IMR-90 (cell line): ENCODE data around the gene CNPY4. TPM values are rescaled to one million over a fixed set of nuclear protein-coding genes. Genes with fewer than 3 reads are reported as not detected.
A peak's percentile ranks its signal among the peaks of the same experiment; 100 is the strongest.

ENCODE experiments used
- ATAC-seq: fragments of 200-7000 bp; cut with Tn5 transposase; 2 replicates; pipeline ENCODE4 v1.9.1; 2020; ENCODE audit warnings: low read depth, mild to moderate bottlenecking, moderate library complexity
- BruUV-seq: library from RNA; stranded (reverse); fragments of 400-500 nt; replicated peaks from 2 replicates; lab custom pipeline; 2021; lab: Mats Ljungman, UMichigan
- CTCF ChIA-PET: fragments of 300-600 bp; formaldehyde crosslinking; extraction: SDS; loops from one replicate; lab custom pipeline; 2021; ENCODE audit warnings: antibody characterized with exemption; lab: Yijun Ruan, JAX
- POLR2A ChIA-PET: fragments of 300-600 bp; sonication (Branson Sonifier 250); formaldehyde crosslinking; loops from one replicate; lab custom pipeline; 2022; ENCODE audit warnings: antibody characterized with exemption; ENCODE audit not compliant: unreplicated experiment; lab: Charles Lee
- DNase-seq: peaks from one replicate; pipeline ENCODE4 v3.0.0; 2013
- H2AFZ ChIP-seq: replicated peaks from 2 replicates; pipeline ENCODE3; 2013; ENCODE audit warnings: low read length, mild to moderate bottlenecking; ENCODE audit not compliant: poor library complexity
- H2AK5ac ChIP-seq: 2 replicates; pipeline ENCODE4 v1.6.1; 2013; ENCODE audit warnings: low read depth, low read length, inconsistent platforms
- H2AK9ac ChIP-seq: replicated peaks from 2 replicates; pipeline ENCODE3; 2013; ENCODE audit warnings: mild to moderate bottlenecking, low read depth, low read length, moderate library complexity; ENCODE audit not compliant: poor library complexity
- H2BK120ac ChIP-seq: 2 replicates; pipeline ENCODE4 v1.6.1; 2013; ENCODE audit warnings: low read depth, low read length, inconsistent platforms
- H2BK15ac ChIP-seq: 3 replicates; pipeline ENCODE4 v1.6.1; 2013; ENCODE audit warnings: low read depth, low read length, inconsistent platforms
- H2BK20ac ChIP-seq: 2 replicates; pipeline ENCODE4 v1.6.1; 2013; ENCODE audit warnings: low read depth, mild to moderate bottlenecking, inconsistent platforms, low read length, moderate library complexity
- H2BK5ac ChIP-seq: 2 replicates; pipeline ENCODE4 v1.6.1; 2013; ENCODE audit warnings: mild to moderate bottlenecking, low read depth, low read length, inconsistent platforms; ENCODE audit not compliant: poor library complexity, severe bottlenecking
- H3K14ac ChIP-seq: replicated peaks from 2 replicates; pipeline ENCODE4 v1.6.1; 2013; ENCODE audit warnings: low read depth, low read length, inconsistent platforms
- H3K18ac ChIP-seq: 2 replicates; pipeline ENCODE4 v1.6.1; 2013; ENCODE audit warnings: low read depth, low read length, control low read depth
- H3K23ac ChIP-seq: 2 replicates; pipeline ENCODE4 v1.6.1; 2013; ENCODE audit warnings: low read depth, low read length, inconsistent platforms
- H3K27ac ChIP-seq: 2 replicates; pipeline ENCODE4 v1.5.1; 2013; ENCODE audit warnings: mild to moderate bottlenecking, control low read depth, low read length; ENCODE audit not compliant: insufficient read depth
- H3K27me3 ChIP-seq: 2 replicates; pipeline ENCODE4 v1.6.1; 2013; ENCODE audit warnings: low read length; ENCODE audit not compliant: control insufficient read depth, insufficient read depth
- H3K36me3 ChIP-seq: 2 replicates; pipeline ENCODE4 v1.6.1; 2013; ENCODE audit warnings: low read length, mixed read lengths; ENCODE audit not compliant: control insufficient read depth, insufficient read depth
- H3K4ac ChIP-seq: 2 replicates; pipeline ENCODE4 v1.6.1; 2013; ENCODE audit warnings: low read depth, low read length, inconsistent platforms
- H3K4me1 ChIP-seq: 2 replicates; pipeline ENCODE4 v1.6.1; 2013; ENCODE audit warnings: low read length, mixed read lengths; ENCODE audit not compliant: control insufficient read depth, insufficient read depth
- H3K4me2 ChIP-seq: 2 replicates; pipeline ENCODE4 v1.6.1; 2013; ENCODE audit warnings: low read depth, mild to moderate bottlenecking, control low read depth, low read length, moderate library complexity
- H3K4me3 ChIP-seq: 2 replicates; pipeline ENCODE4 v1.5.1; 2013; ENCODE audit warnings: low read depth, mild to moderate bottlenecking, control low read depth, low read length, moderate library complexity; ENCODE audit not compliant: insufficient read depth
- H3K56ac ChIP-seq: 2 replicates; pipeline ENCODE4 v1.6.1; 2013; ENCODE audit warnings: low read length, inconsistent platforms; ENCODE audit not compliant: insufficient read depth; ENCODE audit errors: extremely low read depth
- H3K79me1 ChIP-seq, 2 experiments: 2 replicates each; pipeline ENCODE4 v1.6.1; 2013; ENCODE audit warnings: low read length in 2 of 2, inconsistent platforms in 1 of 2, low read depth in 1 of 2
- H3K9ac ChIP-seq: 2 replicates; pipeline ENCODE4 v1.6.1; 2013; ENCODE audit warnings: low read depth, low read length, control low read depth
- H3K9me1 ChIP-seq: 2 replicates; pipeline ENCODE4 v1.6.1; 2013; ENCODE audit warnings: low read length, inconsistent platforms; ENCODE audit not compliant: insufficient read depth
- H3K9me3 ChIP-seq: 2 replicates; pipeline ENCODE4 v1.6.1; 2013; ENCODE audit warnings: low read length; ENCODE audit not compliant: control insufficient read depth, insufficient read depth
- H4K20me1 ChIP-seq: 2 replicates; pipeline ENCODE4 v1.6.1; 2013; ENCODE audit warnings: low read length, inconsistent platforms; ENCODE audit not compliant: insufficient read depth
- H4K5ac ChIP-seq: 2 replicates; pipeline ENCODE4 v1.6.1; 2013; ENCODE audit warnings: mild to moderate bottlenecking, low read depth, low read length, control low read depth
- H4K8ac ChIP-seq, 2 experiments: 2 replicates each; pipeline ENCODE4 v1.6.1; 2013; ENCODE audit warnings: low read depth in 2 of 2, low read length in 2 of 2, control low read depth in 1 of 2, inconsistent platforms in 1 of 2
- H4K91ac ChIP-seq: 2 replicates; pipeline ENCODE4 v1.6.1; 2013; ENCODE audit warnings: low read depth, low read length, inconsistent platforms; ENCODE audit not compliant: insufficient read depth
- FOS ChIP-seq: fragments of 150-350 bp; IDR thresholded peaks from 2 replicates; pipeline ENCODE4 v1.6.1; 2016; ENCODE audit warnings: low read depth, low read length
- MXI1 ChIP-seq: IDR thresholded peaks from 2 replicates; pipeline ENCODE4 v1.6.1; 2012; ENCODE audit warnings: low read depth, mild to moderate bottlenecking, low read length, moderate library complexity, borderline replicate concordance
- WGBS, 2 experiments: methylation state at CpG; one replicate each; pipeline versions ENCODE4 v1.1.5 to v1.1.7; 2013; ENCODE audit warnings: missing lambda C conversion rate in 2 of 2; ENCODE audit not compliant: insufficient read length in 1 of 2; ENCODE audit errors: extremely low coverage in 2 of 2; 5-methylcytosine and 5-hydroxymethylcytosine counted together
- dilution Hi-C: fragments of 300-500 bp; cut with HindIII; formaldehyde crosslinking; loops from one replicate; pipeline ENCODE4 v1.14.3; 2018; ENCODE audit warnings: low sequenced_read_pairs; ENCODE audit not compliant: unreplicated experiment
- in situ Hi-C: fragments of 300-500 bp; cut with MboI; formaldehyde crosslinking; loops from 3 replicates; pipeline ENCODE4 v1.14.3; 2019; ENCODE audit warnings: low sequenced_read_pairs, inconsistent platforms, mixed read lengths
- intact Hi-C: fragments of 100-400 bp; cut with micrococcal nuclease; formaldehyde crosslinking; loops from 2 replicates; pipeline ENCODE4 v1.10.0; 2022
- polyA plus RNA-seq, 3 experiments: library from polyadenylated mRNA; depleted of rRNA; stranded (reverse); fragments of >200 nt; gene quantifications; 2 replicates each; pipeline ENCODE4 v1.2.3, GENCODE V29; 2012; ENCODE audit warnings: low replicate concordance in 1 of 3
- total RNA-seq: library from RNA; depleted of rRNA; stranded (reverse); fragments of >200 nt; gene quantifications from 2 replicates; pipeline ENCODE4 v1.2.3, GENCODE V29; 2012
- TF ChIP-seq, protein P1 (sequence below): conservative IDR thresholded peaks from 2 replicates; pipeline ENCODE4 v1.5.1; 2012; ENCODE audit warnings: mild to moderate bottlenecking, low read depth, low read length, improper control_type of control experiment

The CNPY4 gene
- total and polyA plus RNA-seq, 2 of the 4 experiments (the other 2 are of a cell fraction) = 13.3 to 21.9 TPM

GRCh38 chr7:100109521-100110163 lies 9.8 kb upstream of the CNPY4 start:
- H4K5ac ChIP-seq = no peak overlapping the region
- H3K9me3 ChIP-seq = no peaks in the 10 kb centered on the region
- in situ Hi-C loops (no loop called here), dilution Hi-C loops (no loop called here), intact Hi-C loops (no loop called here)
- no peak overlapping the region for H2AK5ac ChIP-seq
- ChIA-PET CTCF (no interaction called here), POLR2A (no interaction called here)
- 20% methylated on average over 1 of the region's 12 CpGs; no CpG with 5 or more reads in 1 of the 2 experiments for WGBS, 2 experiments
- TF ChIP-seq, protein P1, sequence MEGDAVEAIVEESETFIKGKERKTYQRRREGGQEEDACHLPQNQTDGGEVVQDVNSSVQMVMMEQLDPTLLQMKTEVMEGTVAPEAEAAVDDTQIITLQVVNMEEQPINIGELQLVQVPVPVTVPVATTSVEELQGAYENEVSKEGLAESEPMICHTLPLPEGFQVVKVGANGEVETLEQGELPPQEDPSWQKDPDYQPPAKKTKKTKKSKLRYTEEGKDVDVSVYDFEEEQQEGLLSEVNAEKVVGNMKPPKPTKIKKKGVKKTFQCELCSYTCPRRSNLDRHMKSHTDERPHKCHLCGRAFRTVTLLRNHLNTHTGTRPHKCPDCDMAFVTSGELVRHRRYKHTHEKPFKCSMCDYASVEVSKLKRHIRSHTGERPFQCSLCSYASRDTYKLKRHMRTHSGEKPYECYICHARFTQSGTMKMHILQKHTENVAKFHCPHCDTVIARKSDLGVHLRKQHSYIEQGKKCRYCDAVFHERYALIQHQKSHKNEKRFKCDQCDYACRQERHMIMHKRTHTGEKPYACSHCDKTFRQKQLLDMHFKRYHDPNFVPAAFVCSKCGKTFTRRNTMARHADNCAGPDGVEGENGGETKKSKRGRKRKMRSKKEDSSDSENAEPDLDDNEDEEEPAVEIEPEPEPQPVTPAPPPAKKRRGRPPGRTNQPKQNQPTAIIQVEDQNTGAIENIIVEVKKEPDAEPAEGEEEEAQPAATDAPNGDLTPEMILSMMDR = 0 out of 2 replicates have a peak, but pooled peaks have one; percentile 2
- TF ChIP-seq FOS (no peak), MXI1 (no peak)
- H3K4me2 ChIP-seq = no peak overlapping the region
- no peak overlapping the region for H2AFZ ChIP-seq
- peaks cover 75% of the 10 kb centered on the region for H3K36me3 ChIP-seq
- H2BK5ac ChIP-seq = no peak overlapping the region
- H3K18ac ChIP-seq = no peak overlapping the region
- no peak overlapping the region for H2BK20ac ChIP-seq
- no peaks in the 10 kb centered on the region for H3K4me1 ChIP-seq
- DNase-seq (no peak), ATAC-seq (no peak)
- no peak overlapping the region for H4K8ac ChIP-seq
- no peak overlapping the region for H4K91ac ChIP-seq
- no peak overlapping the region for H3K56ac ChIP-seq
- no TSS peak for BruUV-seq
- H3K14ac ChIP-seq = no peak overlapping the region
- H2BK15ac ChIP-seq = no peak overlapping the region
- H3K79me1 ChIP-seq = peaks cover 0 to 7% of the 10 kb centered on the region in 2 experiments; a peak in 1 of 4 replicates
- H3K4ac ChIP-seq = no peak overlapping the region
- no peak overlapping the region for H3K23ac ChIP-seq
- no peak overlapping the region for H2AK9ac ChIP-seq
- H3K27me3 ChIP-seq = no peaks in the 10 kb centered on the region
- no peaks in the 10 kb centered on the region; the same call in 1 of the 2 replicates for H4K20me1 ChIP-seq
- H3K9me1 ChIP-seq = no peaks in the 10 kb centered on the region
- H3K4me3 ChIP-seq = no peak overlapping the region
- H2BK120ac ChIP-seq = no peak overlapping the region
- H3K27ac ChIP-seq = no peak overlapping the region
- H3K9ac ChIP-seq = no peak overlapping the region
